CD4-positive, alpha-beta T cell treated with Interleukin-17A for 4 hours (primary cell): ENCODE results near the gene MEGF8.
A peak's percentile ranks its signal among the peaks of the same experiment; 100 is the strongest.

Experiments used
- DNase-seq: peaks from one replicate; pipeline ENCODE4 v3.0.0-alpha.2; 2020; ENCODE audit warnings: mixed read lengths

MEGF8 gene

DNA sequence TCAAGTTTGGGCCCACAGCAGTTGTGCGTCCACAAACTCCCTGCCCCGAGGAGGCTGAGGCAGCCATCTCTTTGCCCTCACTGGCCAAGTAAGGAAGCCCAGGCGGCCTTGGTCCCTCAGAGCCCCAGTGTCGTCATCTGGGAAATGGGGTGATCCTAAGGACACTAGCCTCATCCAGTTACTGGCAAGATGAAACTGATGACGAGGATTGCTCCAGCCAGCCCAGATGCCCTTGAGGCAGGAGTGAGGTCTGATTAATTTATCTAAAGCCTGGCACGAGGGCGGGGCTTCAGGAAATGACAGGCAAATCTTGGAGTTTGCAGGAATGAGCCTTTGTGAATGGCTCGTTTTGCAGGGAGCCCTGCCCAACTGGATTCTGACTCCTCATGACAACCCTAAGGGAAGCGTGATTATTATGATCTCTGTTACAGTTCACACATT lies 96.2 kb downstream of the MEGF8 start:
- no peak for DNase-seq

DNA sequence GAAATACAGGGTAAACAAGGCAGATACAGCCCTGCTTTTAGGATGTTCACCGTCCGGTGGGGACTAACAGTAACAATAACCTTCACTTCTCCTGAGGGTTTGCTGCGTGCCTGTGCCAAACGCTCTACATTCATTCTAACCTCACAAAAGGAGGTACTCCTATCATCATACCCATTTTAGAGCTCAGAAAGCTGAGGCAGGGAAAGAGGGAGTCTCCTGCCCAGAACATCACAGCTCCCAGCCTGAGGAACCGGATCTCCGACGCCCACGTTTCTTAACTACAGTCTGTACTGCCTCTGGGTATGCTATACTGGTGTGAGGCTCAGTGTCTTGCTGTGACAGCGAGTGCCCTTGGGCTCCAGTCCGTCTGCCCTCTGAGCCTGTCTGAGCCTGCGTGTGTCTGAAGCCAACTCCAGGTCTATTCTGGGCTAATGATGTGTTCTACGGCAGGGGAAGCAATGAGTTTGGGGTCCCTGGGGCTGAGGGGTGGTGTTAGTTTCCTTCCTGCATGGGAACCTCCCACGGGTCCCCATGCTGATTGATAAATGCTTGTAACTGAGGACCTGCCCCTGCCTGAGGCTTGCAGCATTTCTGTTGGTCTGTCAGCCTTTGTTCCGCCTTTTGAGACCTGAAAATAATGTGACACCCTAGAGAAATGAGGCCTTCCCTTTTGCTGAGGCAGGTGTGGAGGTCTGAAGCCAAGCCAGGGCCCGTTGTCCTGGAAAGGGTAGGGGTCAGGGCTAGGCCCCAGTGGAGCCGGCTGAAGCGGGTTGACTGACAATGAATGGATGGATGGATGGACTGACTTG lies 96.9 kb downstream of the MEGF8 start:
- DNase-seq: no peak

DNA sequence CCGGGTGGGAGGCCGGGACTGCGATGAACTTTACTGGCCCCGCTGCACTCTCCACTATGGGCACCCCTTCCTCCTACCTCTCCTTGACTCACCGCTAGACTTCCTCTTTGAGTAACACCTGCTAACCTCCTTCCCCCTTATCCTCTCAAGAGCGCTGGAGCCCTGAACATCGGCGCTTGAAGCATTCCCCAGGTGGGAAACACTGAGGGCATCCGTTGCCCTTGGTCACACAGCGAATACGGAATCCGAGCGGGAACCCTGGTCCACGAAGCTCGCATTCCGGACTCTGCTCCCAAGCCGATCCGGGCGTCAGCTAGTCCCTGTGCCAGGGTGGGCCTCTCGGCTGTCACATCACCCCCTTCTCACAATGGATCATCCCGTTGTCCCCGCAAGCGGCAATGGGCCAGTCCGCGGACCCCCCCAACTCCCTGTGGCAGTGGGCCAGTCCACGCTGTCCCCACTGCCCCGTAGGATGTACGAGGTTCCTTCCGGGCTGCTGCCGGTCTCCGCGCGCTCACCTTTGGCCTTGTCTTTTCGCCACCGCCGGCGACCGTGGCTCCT lies 97.5 kb downstream of the MEGF8 start:
- peak; percentile 61 for DNase-seq

DNA sequence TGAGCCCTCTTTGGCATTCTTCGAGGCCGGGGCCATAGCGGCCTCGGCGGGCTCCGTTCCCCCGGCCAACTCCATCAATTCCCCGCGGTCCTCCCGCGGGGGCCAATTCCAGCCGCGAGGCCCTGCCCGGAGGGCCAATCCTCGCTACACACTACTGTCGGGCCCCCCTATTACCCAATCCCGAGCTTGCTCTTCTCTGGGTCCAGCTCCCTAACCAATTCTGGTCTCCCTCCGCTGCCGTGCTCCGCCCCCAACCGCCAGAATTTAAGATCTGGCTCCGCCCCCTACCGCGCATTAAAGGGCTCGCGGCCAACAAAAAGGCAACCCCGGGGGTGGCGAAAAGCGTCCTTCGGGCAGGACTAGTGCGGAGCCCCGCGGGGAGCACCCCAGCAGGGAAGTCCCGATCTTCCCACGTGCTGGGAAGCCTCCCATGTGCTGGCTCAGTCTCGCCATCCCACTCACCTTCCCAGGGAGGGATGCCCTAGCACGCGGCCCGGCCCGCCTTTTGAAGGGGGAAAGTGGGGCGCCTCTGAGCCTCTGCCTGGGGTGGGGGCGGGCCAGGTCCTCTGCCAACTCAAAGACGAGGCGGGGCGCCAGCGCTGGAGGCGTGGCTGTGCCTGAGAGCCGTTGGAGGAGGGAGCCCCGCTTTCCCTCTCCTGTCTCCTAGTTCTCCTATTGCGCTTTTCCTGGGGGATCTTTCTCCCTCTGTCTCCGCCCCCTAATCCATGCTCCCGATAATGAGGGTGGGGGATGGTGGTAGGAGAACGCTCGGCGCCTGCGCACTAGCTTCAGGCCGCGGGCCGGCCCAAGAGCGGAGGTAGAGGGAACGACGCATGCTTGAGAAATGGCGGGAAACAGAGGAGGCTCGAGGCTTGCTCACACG lies 98.3 kb downstream of the MEGF8 start:
- DNase-seq: peak; percentile 96

DNA sequence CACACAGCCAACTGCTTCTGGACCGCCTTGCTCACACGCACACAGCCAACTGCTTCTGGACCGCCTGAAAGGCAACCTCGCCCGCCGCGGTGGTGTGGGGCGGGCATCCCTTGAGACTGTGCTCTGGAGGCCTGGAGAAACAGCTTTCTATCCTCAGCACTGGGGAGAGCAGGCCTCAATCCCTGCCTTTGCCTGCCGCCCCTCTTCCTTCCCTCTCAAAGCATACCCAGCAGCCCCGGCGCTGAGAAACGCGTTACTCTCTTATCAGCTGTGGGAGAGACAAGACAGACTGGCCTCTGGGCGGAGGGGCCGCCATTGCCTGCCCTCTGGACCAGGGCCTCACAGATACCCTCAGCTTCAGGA lies 98.9 kb downstream of the MEGF8 start:
- DNase-seq: no peak

DNA sequence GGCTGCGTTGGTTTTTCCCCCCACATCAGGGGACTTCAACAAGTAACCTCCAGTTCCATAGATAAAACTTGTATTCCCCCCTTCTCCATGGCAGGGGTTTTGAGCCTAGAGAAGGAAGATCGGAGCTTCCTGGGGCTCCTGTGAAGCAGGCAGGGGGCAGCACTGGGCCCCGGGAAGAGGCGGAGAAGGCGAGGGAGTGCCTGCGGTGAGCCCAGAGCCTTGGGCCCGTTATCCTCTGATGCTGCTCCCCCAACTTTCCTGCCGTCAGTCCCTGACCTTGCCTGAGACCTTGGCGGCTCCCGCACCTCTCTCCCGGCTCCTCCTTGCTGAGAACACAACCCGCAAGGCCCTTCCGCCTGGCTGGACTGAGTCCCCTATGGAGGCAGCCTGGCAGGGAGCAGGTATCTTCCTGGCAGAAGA lies 99.3 kb downstream of the MEGF8 start:
- DNase-seq: no peak

DNA sequence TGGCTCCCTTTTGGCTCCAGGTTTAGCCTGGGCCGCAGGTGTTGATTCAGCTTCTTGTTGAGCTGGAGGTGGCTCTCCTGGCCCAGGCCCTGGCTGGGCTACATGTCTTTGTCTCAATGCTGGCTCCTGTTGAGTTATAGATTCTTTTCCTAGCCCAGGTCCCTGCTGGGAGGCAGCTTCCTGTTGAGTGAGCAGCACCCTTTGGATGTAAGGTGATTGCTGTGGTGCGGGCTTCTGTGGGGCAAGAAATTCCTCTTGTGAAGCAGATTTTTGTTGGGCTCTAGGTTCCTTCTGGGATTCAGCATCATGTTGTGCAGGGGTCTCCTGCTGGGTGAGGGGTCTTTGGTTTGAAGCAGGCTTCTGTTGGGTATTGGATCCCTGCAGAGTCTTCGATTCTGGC lies 101.2 kb downstream of the MEGF8 start:
- no peak for DNase-seq

DNA sequence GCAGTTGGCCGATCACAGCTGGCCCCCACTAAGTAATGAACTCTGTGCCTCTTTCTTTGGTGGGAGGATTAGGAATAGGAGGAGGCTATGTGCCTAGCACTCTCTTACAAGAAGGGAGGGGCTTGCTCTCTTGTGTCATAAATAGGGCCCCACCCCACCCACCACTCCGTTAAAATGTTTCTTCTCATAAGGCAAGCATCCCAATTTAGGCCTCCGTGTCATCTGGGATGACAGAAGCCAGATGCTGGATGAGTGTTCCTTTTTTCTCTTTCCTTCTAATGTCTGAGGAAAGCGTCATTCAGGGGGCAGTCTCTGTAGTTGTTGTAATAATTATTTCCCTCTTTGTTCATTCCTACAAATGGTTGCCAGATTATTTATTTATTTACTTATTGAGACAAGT lies 101.9 kb downstream of the MEGF8 start, which contains the start of gene LIPE:
Gene LIPE (minus strand): TSS at position 76 of the 400 bp plus-strand sequence. CDS start 239 bp downstream, outside the sequence.
- DNase-seq: no peak
